ENCODE results near the gene FAM156A.
A peak's percentile ranks its signal among the peaks of the same experiment; 100 is the strongest.

DNA sequence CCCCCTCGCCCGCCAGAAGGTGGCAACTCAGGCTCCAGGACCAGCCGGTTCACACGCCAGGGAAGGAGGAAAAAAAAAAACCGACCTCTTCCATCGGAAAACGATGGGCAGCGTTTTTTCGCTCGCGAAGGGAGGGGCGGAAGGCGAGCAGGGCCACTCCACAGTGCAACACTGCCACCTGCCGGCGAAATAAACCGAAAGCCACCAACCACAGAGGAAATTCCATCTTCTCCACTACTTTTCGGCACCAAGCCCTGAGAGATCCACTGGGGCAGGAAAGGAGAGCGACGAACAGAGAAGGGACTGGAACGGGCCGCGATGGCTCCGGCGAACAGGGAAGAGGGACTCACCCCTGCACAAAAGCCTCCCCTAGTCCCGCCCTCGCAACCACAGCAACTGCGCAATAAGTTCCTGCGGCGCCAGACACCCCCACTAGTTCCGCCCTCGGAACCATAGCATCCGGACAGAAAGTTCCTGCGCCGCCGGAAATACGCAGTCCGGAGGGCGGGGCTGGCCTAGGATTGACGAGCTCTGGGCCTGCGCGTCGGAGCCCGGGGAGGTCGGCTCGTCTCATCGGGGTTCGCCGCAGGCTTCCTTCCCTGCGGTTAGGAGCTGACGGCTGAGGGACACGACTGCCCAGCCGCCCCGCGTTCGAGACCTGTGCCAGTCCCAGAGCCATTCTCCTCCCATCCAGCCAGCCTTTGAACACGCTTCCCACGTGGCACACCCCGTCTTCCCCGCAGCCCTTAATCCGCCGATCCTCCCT, 23.4 kb downstream of the FAM156A start:
- no peak for TF ChIP-seq LEF1 (IDR thresholded peaks at IDR 0.05; ENCODE audit: borderline replicate concordance)
- TF ChIP-seq FOXA1 (IDR thresholded peaks at IDR 0.05): no peak
- TF ChIP-seq FOXK2 (IDR thresholded peaks at IDR 0.05): no peak
- no peak for TF ChIP-seq ELF4 (IDR thresholded peaks at IDR 0.05)
- TF ChIP-seq SP1 (IDR thresholded peaks at IDR 0.05): no peak
- no peak for TF ChIP-seq FOXM1 (IDR thresholded peaks at IDR 0.05; ENCODE audit: borderline replicate concordance)
- peak; percentile 100 for TF ChIP-seq ZNF384 (IDR thresholded peaks at IDR 0.05)
- TF ChIP-seq, protein P1, sequence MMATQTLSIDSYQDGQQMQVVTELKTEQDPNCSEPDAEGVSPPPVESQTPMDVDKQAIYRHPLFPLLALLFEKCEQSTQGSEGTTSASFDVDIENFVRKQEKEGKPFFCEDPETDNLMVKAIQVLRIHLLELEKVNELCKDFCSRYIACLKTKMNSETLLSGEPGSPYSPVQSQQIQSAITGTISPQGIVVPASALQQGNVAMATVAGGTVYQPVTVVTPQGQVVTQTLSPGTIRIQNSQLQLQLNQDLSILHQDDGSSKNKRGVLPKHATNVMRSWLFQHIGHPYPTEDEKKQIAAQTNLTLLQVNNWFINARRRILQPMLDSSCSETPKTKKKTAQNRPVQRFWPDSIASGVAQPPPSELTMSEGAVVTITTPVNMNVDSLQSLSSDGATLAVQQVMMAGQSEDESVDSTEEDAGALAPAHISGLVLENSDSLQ (IDR thresholded peaks at IDR 0.05): peak; percentile 86
- no peak for TF ChIP-seq SUZ12 (IDR thresholded peaks at IDR 0.05)
- peak; percentile 76 for TF ChIP-seq L3MBTL2 (conservative IDR thresholded peaks at IDR 0.05)
- TF ChIP-seq BHLHE40 (IDR thresholded peaks at IDR 0.05; ENCODE audit: borderline replicate concordance): no peak
- no peak for TF ChIP-seq TARDBP (IDR thresholded peaks at IDR 0.05)

Measured in HEK293T (cell line).